K562 (cell line): ENCODE results near the gene TSPAN15. TPM values are rescaled to one million over a fixed set of nuclear protein-coding genes. Genes with fewer than 3 reads are reported as not detected.

ENCODE experiments used
- CEBPB ChIP-seq: fragments of 450-650 bp; IDR thresholded peaks from 2 replicates; pipeline ENCODE4 v1.6.1; 2016; ENCODE audit warnings: missing genetic modification characterization, missing compliant biosample characterization
- GTF2E2 ChIP-seq: fragments of 200-800 bp; sonication (Bioruptor generic); IDR thresholded peaks from 2 replicates; pipeline ENCODE4 v1.6.1; 2016; ENCODE audit warnings: missing genetic modification characterization, missing compliant biosample characterization
- GTF2F1 ChIP-seq: IDR thresholded peaks from 2 replicates; pipeline ENCODE4 v1.6.1; 2011; ENCODE audit warnings: low read depth, low read length, improper control_type of control experiment
- KLF10 ChIP-seq: fragments of 250-450 bp; sonication (Bioruptor Pico); IDR thresholded peaks from 2 replicates; pipeline ENCODE4 v1.6.1; 2021; ENCODE audit warnings: matching md5 sums
- MAZ ChIP-seq, 2 experiments: fragments of 450-650 bp in 1 of 2; sonication (generic) in 1 of 2; formaldehyde crosslinking; IDR thresholded peaks in 1 of 2; conservative IDR thresholded peaks in 1 of 2; 2 replicates each; pipeline versions ENCODE4 v1.4.0 to v1.5.0; 2020; ENCODE audit warnings: mild to moderate bottlenecking in 1 of 2, missing genetic modification reagents in 1 of 2
- NFIC ChIP-seq: fragments of 450-650 bp; IDR thresholded peaks from 2 replicates; pipeline ENCODE4 v1.6.1; 2017; ENCODE audit warnings: mild to moderate bottlenecking, inconsistent platforms
- POLR2G ChIP-seq: fragments of 200-400 bp; formaldehyde crosslinking; IDR thresholded peaks from 2 replicates; pipeline ENCODE4 v1.6.1; 2017; ENCODE audit warnings: low read depth, mild to moderate bottlenecking, antibody characterized with exemption, low read length, moderate library complexity
- SIN3B ChIP-seq: fragments of 450-650 bp; IDR thresholded peaks from 2 replicates; pipeline ENCODE4 v1.6.1; 2017; ENCODE audit warnings: low read depth, mild to moderate bottlenecking, moderate library complexity
- STAT5A ChIP-seq: IDR thresholded peaks from 2 replicates; pipeline ENCODE4 v1.6.1; 2012; ENCODE audit warnings: low read length, inconsistent platforms, borderline replicate concordance
- ZNF121 ChIP-seq: sonication (generic); formaldehyde crosslinking; conservative IDR thresholded peaks from 2 replicates; pipeline ENCODE4 v1.8.0; 2022; ENCODE audit warnings: missing genetic modification reagents
- ZNF75A ChIP-seq: fragments of 450-650 bp; formaldehyde crosslinking; IDR thresholded peaks from 2 replicates; pipeline ENCODE4 v1.4.0; 2020; ENCODE audit warnings: mild to moderate bottlenecking
- polyA plus RNA-seq, 8 experiments: library from polyadenylated mRNA; depleted of rRNA in 4 of 8; stranded (reverse) in 5 of 8; unstranded in 3 of 8; fragments of >200 nt; fragmentation: Nextera tagmentation in 2 of 8; fragmentation: Illumina TruSeq in 1 of 8; extraction: Ambion mirVana in 2 of 8; extraction: Trizol in 1 of 8; gene quantifications; 2 replicates each; pipeline versions ENCODE4 v1.2.1 to v1.2.3, GENCODE V29; 2011 to 2014; ENCODE audit warnings: inconsistent platforms in 1 of 8, missing spikeins in 1 of 8
- total RNA-seq, 7 experiments: library from RNA; depleted of rRNA in 6 of 7; stranded (reverse); fragments of >200 nt in 6 of 7; fragmentation: Illumina TruSeq in 2 of 7; extraction: Trizol in 2 of 7; gene quantifications; 2 replicates each; pipeline versions ENCODE4 v1.2.1 to v1.2.3, GENCODE V29; 2011 to 2021; ENCODE audit warnings: low replicate concordance in 1 of 7
- TF ChIP-seq, protein P1 (sequence below): sonication (generic); formaldehyde crosslinking; IDR thresholded peaks from 2 replicates; pipeline ENCODE4 v1.9.0; 2022; ENCODE audit warnings: mild to moderate bottlenecking, missing genetic modification reagents
- TF ChIP-seq, protein P2 (sequence below): fragments of 200-800 bp; sonication (Bioruptor generic); IDR thresholded peaks from 2 replicates; pipeline ENCODE4 v1.6.1; 2017; ENCODE audit warnings: missing genetic modification characterization, missing compliant biosample characterization
- TF ChIP-seq, protein P3 (sequence below): sonication (generic); formaldehyde crosslinking; IDR thresholded peaks from 2 replicates; pipeline ENCODE4 v1.8.0; 2022; ENCODE audit warnings: mild to moderate bottlenecking, low read depth, missing genetic modification reagents
- TF ChIP-seq, protein P4 (sequence below): fragments of 200-800 bp; sonication (Bioruptor generic); IDR thresholded peaks from 2 replicates; pipeline ENCODE4 v1.6.1; 2016; ENCODE audit warnings: missing genetic modification characterization, missing compliant biosample characterization

Gene TSPAN15
- total and polyA plus RNA-seq, 9 of the 15 experiments (the other 6 are each of a cell fraction or from before 2014, with no cell fraction given) = 0.33 to 1.0 (median 0.45) TPM; not detected in 2

DNA sequence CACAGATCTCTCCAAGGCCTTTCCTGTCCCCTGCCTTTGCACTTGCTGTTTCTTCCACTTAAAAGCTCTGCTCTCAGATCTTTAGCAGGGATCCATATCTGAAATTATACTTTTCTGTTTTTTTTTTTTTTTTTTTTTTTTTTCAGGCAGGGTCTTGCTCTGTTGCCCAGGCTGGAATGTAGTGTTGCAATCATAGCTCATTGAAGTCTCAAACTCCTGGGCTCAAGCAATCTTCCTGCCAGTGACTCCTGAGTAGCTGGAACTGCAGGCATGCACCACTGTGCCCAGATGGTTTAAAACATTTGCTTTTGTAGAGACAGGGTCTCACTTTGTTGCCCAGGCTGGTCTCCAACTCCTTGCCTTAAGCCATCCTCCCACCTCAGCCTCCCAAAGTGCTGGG, 5.0 kb upstream of the TSPAN15 start (continued):
- TF ChIP-seq ZNF75A (CRISPR knock-in tag) = no peak
- no peak for TF ChIP-seq STAT5A
- TF ChIP-seq KLF10 (CRISPR knock-in tag) = no peak
- no peak for TF ChIP-seq NFIC
- TF ChIP-seq, protein P1, sequence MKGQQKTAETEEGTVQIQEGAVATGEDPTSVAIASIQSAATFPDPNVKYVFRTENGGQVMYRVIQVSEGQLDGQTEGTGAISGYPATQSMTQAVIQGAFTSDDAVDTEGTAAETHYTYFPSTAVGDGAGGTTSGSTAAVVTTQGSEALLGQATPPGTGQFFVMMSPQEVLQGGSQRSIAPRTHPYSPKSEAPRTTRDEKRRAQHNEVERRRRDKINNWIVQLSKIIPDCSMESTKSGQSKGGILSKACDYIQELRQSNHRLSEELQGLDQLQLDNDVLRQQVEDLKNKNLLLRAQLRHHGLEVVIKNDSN (CRISPR knock-in tag) = no peak
- TF ChIP-seq, protein P2, sequence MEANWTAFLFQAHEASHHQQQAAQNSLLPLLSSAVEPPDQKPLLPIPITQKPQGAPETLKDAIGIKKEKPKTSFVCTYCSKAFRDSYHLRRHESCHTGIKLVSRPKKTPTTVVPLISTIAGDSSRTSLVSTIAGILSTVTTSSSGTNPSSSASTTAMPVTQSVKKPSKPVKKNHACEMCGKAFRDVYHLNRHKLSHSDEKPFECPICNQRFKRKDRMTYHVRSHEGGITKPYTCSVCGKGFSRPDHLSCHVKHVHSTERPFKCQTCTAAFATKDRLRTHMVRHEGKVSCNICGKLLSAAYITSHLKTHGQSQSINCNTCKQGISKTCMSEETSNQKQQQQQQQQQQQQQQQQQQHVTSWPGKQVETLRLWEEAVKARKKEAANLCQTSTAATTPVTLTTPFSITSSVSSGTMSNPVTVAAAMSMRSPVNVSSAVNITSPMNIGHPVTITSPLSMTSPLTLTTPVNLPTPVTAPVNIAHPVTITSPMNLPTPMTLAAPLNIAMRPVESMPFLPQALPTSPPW (CRISPR knock-in tag) = no peak
- TF ChIP-seq SIN3B = no peak
- TF ChIP-seq, protein P3, sequence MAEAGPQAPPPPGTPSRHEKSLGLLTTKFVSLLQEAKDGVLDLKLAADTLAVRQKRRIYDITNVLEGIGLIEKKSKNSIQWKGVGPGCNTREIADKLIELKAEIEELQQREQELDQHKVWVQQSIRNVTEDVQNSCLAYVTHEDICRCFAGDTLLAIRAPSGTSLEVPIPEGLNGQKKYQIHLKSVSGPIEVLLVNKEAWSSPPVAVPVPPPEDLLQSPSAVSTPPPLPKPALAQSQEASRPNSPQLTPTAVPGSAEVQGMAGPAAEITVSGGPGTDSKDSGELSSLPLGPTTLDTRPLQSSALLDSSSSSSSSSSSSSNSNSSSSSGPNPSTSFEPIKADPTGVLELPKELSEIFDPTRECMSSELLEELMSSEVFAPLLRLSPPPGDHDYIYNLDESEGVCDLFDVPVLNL (CRISPR knock-in tag) = no peak
- TF ChIP-seq ZNF121 (CRISPR knock-in tag) = peak; percentile 99
- TF ChIP-seq GTF2E2 (tag) = no peak
- TF ChIP-seq POLR2G = no peak
- TF ChIP-seq MAZ (CRISPR knock-in tag; conservative IDR thresholded peaks at IDR 0.05 in 1 of 2, IDR thresholded peaks at IDR 0.05 in 1 of 2) = no peak
- TF ChIP-seq, protein P4, sequence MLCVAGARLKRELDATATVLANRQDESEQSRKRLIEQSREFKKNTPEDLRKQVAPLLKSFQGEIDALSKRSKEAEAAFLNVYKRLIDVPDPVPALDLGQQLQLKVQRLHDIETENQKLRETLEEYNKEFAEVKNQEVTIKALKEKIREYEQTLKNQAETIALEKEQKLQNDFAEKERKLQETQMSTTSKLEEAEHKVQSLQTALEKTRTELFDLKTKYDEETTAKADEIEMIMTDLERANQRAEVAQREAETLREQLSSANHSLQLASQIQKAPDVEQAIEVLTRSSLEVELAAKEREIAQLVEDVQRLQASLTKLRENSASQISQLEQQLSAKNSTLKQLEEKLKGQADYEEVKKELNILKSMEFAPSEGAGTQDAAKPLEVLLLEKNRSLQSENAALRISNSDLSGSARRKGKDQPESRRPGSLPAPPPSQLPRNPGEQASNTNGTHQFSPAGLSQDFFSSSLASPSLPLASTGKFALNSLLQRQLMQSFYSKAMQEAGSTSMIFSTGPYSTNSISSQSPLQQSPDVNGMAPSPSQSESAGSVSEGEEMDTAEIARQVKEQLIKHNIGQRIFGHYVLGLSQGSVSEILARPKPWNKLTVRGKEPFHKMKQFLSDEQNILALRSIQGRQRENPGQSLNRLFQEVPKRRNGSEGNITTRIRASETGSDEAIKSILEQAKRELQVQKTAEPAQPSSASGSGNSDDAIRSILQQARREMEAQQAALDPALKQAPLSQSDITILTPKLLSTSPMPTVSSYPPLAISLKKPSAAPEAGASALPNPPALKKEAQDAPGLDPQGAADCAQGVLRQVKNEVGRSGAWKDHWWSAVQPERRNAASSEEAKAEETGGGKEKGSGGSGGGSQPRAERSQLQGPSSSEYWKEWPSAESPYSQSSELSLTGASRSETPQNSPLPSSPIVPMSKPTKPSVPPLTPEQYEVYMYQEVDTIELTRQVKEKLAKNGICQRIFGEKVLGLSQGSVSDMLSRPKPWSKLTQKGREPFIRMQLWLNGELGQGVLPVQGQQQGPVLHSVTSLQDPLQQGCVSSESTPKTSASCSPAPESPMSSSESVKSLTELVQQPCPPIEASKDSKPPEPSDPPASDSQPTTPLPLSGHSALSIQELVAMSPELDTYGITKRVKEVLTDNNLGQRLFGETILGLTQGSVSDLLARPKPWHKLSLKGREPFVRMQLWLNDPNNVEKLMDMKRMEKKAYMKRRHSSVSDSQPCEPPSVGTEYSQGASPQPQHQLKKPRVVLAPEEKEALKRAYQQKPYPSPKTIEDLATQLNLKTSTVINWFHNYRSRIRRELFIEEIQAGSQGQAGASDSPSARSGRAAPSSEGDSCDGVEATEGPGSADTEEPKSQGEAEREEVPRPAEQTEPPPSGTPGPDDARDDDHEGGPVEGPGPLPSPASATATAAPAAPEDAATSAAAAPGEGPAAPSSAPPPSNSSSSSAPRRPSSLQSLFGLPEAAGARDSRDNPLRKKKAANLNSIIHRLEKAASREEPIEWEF (CRISPR knock-in tag) = no peak
- TF ChIP-seq CEBPB (tag) = peak; percentile 89
- no peak for TF ChIP-seq GTF2F1
